ENCODE data around the gene CD300LF. TPM values are rescaled to one million over a fixed set of nuclear protein-coding genes. Genes with fewer than 3 reads are reported as not detected.

Gene CD300LF
- 25.3 TPM for total RNA-seq

DNA sequence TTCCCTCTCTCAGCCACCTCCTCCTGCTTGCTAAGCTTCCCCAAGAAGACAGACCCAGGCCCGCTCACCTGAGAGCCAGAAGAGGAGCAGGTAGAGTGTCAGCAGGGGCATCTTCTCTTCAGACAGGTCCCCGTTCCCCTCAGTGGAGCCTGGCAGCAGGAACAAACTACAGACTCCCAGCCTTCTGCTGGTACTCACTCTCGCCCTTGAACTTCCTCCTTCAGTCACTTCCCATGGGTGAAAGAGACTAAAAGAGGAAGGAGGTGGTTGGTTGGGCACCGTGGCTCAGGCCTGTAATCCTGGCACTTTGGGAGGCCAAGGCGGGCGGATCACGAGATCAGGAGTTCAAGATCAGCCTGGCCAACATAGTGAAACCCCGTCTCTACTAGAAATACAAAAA, at the start of gene CD300LF:
CD300LF (minus strand) TSS at position 168 of the 400 bp plus-strand sequence; CDS start at position 111, 57 bp downstream.
- peak in 2 of 3 donors; percentile 59 to 82 for DNase-seq (ENCODE audit: low read depth in 2 of 3, low spot score in 2 of 3)

DNA sequence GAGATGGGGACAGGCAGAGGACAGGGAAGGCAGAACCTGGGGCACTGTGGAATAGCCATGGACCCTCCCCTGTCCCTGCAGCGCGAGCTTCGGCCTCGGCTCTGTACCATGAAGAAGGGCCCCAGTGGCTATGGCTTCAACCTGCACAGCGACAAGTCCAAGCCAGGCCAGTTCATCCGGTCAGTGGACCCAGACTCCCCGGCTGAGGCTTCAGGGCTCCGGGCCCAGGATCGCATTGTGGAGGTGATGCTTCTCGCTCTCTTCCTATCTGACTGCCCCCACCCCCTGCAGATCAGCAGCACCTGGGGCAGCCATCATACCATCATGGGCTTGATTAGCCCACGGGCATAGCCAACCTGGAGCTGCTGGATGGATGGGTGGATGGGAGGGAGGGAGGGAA, 49.2 kb upstream of the CD300LF start:
- no peak for DNase-seq (ENCODE audit: low read depth in 2 of 3, low spot score in 2 of 3)

DNA sequence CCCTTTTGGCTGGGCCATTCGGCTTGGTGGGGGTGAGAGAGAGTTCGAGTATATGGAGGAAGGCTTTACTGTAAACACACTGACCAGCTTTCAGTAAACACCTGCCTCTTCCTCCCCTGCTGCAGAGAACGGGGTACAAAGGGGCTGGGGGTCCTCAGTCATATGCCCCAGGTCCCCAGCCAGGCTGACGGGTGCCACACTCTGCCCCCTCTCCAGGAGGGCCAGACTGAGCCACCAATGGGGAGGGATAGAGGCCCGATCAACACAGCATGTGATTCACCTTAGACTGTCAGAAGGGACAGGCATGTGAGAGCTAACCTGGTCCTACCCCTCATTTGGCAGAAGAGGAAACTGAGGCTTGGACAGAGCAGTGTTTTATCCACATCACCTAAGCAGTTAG, 48.7 kb upstream of the CD300LF start:
- DNase-seq (ENCODE audit: low read depth in 2 of 3, low spot score in 2 of 3), result no peak

DNA sequence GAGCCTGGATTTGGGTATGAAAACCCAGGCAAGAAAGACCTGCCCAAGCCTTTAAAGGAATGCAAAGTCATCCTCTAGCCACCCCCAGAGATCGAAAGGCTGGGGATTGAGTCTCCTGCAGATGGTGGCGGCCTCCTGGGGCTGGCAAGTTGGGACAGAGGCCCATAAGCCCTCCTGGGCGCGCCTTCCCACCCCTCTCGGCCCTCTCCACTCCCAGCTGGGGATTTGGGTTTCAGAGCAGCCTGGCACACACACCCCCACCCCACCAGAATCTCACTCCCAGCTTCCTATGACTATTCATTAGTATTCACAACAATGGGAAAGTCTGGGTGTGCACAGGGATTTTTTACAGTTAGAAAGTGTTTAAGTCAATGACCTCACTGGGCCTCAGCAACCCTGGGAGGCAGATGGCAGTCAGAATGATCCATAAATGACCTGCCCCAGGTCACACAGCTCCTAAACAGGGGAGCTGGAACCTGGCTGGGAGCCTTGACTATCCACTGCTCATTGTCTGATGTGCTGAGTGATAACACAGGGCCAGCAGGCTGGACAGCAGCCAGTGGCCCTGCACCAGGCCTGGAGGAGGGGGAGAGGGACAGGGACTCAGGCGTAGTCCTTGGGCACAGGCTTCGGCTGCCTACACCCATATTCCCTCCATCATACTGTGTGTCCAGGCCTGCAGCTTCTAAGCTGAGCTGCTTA, 47.8 kb upstream of the CD300LF start:
- no peak for DNase-seq (ENCODE audit: low read depth in 2 of 3, low spot score in 2 of 3)

DNA sequence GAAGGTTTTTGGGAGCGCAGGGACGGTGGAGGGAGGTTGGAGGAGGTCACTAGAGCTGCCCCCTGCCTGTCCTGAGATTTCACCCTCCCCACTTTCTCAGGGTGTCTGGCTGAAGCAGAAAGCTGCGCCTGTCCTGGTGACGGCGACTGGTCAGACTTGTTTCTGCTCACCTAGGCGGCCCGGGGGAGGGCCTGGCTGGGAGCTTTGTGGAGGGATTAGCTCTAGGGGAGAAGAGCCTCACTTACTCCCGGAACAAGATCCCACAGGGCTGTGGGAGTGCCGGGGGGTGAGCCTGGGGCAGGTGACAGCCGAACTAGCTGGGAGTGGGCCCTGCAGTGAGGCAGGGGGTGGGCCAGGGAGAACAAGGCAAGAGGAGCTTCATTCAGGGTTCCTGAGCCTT, 47.2 kb upstream of the CD300LF start:
- DNase-seq (ENCODE audit: low read depth in 2 of 3, low spot score in 2 of 3), result no peak

DNA sequence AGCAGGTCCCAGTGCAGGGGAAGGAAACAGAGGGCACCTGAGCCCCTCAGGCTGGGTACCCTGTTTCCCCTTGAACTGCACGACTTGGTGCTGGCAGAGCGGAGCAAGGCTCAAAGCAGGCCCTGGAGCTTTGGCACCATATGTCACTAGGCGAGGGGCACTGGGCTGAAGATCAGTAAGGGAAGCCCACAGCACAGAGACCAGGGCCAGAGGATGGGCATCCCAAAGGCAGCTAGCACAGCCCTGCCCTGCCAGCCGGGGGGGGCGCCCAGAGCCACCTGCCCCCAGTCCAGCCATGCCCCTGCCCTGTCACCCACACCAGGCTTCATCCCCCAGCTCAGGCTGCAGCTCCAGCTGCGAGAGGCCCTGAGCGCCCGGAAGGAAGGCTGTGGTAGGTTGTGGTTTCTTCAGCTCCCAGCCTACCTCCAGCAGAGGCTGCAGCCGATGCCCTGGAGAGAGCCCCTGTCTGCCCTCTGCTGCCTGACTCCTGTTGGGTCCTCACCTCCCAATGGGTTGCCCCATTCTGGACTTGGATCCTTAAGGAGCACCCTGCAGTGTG, 46.6 kb upstream of the CD300LF start:
- DNase-seq (ENCODE audit: low read depth in 2 of 3, low spot score in 2 of 3), result peak in 2 of 3 donors; percentile 86 to 92

DNA sequence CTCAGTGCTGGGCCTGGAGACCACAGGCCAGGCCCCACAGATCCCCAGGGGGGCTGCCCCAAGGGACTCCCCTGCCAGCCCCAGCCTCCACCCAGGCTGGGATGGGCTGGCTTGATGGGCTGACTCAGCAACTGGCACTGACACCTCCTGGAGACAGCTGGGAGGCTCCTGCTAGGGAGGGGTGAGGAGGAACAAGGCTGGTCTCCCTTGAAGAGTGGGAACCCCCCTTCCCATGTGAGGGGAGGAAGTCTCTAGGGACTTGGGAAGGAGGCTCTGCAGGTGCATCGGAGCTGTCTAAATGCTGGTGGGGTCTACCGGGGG, 46.1 kb upstream of the CD300LF start:
- DNase-seq (ENCODE audit: low read depth in 2 of 3, low spot score in 2 of 3), result peak in 2 of 3 donors; percentile 65 to 73

DNA sequence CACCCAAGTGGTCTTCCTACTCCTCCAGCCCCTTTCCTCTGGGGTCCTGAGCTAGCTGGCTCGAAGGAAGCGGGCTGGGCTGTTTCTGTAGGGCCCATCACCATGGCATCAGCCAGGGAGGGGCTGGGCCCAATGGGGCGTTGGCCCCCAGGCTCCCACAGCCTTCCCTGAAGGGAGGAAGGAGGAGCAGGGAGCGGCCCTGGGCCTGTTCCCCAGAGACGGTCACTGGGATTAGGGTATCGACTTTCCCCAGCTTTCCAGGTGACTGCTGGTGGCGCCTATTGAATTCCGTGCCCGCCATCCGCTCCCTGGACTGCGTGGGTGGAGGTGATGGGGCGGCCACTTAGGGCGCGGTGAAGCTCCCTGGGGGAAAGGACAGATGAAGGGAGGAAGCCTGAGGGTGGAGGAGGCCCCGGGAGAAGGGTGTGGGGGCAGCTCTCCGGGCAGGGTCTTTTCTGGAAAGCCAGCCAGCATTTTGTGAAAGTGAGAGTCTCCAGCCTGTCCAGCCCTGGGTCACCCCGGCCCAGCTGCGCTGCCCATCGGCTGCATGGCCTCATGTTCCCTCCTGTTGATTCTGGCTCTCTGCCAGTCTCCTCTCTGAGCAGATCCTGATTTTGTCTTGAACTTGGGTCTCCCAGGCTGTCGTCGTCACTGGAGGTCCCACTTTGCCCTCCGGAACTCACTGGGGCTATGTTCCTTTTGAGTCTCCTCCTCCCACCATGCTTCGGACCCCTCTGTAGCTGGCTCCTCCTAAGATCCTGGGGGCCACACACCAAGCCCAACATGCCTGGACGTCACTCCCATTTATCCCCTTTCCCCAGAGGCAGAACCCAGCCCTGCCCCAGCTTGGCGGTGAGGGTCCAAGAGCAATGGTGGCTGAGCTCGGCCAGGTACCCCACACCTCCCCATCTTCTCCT, 45.5 kb upstream of the CD300LF start:
- no peak for DNase-seq (ENCODE audit: low read depth in 2 of 3, low spot score in 2 of 3)

DNA sequence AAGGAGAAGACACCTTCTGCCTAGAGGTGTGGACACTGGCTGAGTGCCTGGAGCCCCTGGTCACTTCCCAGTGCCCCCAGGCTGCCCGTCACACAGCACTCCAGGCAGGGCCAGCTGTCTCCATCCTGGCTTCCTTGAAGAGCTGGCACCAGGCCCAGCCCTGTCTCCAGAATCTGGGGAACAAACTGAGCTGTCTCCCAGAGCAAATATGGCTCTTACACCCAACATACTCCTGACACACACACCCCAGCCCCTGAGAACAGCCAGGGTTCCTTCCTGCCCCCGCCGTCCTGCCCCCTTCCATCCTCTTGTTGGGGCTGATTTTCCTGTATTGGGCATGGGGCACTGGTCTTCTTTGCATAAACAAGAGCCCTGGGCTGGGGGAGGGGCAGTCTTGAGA, 44.8 kb upstream of the CD300LF start:
- no peak for DNase-seq (ENCODE audit: low read depth in 2 of 3, low spot score in 2 of 3)

DNA sequence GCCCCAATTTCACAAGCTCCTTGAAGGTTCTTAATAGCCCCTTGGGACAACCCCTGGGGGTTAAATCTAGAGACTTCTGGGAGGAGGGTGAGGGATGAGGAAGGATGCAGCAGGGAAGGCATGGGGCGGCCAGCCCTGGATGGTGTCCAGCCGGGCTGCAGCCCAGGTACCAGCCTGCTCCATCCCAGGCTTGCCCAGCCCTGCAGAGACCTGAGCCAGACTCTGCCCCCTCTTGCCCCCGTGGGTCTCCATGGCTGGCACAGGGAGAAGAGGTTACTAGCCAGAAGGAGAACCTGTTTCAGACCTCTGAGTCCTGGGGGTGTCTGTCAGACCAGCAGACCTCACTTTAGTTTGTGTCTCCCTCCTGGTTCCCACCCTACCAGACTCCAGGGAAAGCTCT, 44.2 kb upstream of the CD300LF start:
- no peak for DNase-seq (ENCODE audit: low read depth in 2 of 3, low spot score in 2 of 3)

DNA sequence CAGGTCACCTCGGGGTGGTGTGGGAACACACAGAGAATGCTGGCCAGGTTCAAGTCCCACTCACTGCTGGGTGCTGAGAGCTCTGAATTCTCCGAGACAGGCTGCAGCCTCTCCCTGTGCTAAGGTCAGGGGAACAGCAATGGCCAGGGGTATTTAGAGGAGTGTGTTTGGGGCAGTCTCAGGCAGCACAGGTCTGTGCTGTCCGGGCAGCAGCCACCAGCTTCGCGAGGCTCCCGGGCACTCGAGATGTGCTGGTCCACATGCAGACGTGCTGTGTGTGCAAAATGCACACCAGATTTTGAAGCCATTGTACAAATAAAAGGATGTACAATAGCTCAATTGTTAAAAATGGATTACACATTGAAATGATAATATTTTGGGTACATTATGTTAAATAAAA, 42.8 kb upstream of the CD300LF start:
- no peak for DNase-seq (ENCODE audit: low read depth in 2 of 3, low spot score in 2 of 3)

DNA sequence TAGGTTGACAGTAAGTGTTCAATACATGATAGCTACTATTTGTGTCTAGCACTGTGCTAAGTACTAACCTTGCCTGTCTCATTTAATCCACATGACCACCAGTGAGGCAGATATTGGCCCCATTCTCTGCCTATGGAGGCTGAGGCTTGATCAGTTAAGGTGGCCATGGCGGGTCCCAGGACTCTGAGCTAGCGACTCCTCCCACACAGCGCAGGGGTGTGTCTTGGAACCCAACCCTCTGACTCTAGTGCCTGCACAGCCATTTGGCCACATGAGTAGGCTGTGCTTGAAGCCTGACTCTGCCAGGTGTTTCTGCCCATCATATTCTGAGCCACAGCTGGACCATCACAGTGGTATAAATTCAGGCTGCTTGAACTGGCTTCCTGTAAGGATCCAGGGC, 42.1 kb upstream of the CD300LF start:
- no peak for DNase-seq (ENCODE audit: low read depth in 2 of 3, low spot score in 2 of 3)

DNA sequence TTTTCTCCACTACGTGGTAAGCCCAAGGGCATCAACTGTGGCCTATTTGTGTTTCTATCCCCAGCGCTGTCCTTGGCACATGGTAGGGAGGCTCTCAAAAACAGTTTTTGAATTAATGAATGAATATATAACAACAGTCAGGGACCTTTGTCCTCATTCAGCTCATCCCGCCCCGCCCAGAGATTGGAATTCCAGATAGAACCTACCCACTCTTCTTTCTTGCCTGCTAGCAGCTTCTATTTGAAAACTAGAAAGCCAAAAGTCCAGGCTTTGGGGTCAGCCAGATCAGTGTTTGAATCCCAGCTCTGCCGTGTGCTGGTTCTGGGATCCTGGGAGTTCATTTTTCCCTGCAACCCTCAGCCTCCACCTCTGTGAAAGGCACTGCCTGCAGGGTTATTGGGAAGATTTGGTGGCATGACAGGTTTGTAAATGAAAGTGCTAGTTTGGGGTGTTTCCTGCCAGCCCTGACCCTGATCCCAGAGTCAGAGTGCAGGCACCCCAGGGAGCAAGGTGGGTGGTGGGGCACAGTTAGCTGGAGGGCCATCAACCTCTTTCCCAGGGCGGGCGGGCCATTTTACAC, 40.2 kb upstream of the CD300LF start:
- no peak for DNase-seq (ENCODE audit: low read depth in 2 of 3, low spot score in 2 of 3)

DNA sequence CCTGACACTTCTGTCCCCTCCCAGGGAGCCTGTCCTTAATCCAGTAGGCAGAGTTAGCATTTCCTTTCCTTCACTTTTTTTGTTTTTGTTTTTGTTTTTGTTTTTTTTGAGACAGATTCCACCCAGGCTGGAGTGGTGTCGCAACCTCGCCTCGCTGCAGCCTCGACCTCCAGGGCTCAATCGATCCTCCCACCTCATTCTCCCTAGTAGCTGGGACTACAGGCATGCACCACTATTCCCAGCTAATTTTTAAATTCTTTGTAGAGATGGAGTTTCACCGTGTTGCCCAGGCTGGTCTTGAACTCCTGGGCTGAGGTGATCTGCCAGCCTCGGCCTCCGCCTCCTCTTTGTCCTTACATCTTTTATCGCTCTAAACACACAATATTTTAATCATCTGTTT, 39.7 kb upstream of the CD300LF start:
- DNase-seq (ENCODE audit: low read depth in 2 of 3, low spot score in 2 of 3), result no peak

DNA sequence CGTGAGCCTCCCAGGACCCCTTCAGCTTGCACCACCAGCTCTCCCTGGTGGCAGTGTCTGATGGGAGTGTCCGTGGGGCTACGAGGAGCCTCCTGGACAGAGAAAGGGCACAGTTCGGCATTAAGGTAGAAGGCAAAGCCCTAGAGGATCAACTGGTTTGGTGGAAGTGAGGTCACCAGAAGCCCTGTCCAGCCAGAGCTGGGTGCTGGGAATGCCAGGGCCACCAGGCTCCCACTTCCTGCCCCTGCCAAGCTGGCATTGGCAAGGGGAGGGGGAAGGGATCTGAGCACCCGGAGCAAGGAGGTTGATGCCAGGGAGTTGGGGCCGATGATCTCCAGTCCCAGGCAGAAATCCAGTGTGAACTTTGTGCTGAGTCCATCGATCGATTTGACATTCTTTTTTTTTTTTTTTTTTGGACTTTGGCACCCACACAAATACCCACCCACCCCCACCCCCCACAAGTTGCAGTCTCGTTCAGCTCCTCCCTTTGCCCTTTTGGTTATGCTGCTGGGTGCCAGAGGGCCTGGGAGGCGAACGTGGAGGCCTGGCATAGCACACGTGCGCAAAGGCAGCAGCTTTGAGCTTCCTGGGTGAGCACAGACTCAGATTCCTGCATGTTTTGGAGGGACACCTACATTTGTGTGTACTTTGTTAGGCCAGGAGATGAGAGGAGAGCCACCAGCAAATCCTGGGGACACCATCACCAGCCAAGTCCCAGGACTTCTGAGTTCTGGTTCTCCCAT, 37.8 kb upstream of the CD300LF start:
- no peak for DNase-seq (ENCODE audit: low read depth in 2 of 3, low spot score in 2 of 3)

DNA sequence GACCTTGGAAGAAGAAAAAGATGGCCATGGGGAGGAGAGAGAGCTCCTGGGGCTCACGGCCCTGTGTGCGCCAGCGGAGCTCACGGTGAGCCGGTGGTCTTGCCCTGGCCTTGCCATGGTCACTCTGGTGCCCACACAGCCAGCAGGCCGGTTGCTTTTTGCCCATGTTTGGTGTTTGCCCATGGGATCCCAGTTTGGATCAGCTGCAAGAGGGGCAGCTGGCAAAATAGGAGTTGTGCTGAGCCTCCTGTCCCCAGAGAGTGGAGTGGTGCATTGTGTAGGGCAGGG, 37.3 kb upstream of the CD300LF start:
- DNase-seq (ENCODE audit: low read depth in 2 of 3, low spot score in 2 of 3), result no peak

DNA sequence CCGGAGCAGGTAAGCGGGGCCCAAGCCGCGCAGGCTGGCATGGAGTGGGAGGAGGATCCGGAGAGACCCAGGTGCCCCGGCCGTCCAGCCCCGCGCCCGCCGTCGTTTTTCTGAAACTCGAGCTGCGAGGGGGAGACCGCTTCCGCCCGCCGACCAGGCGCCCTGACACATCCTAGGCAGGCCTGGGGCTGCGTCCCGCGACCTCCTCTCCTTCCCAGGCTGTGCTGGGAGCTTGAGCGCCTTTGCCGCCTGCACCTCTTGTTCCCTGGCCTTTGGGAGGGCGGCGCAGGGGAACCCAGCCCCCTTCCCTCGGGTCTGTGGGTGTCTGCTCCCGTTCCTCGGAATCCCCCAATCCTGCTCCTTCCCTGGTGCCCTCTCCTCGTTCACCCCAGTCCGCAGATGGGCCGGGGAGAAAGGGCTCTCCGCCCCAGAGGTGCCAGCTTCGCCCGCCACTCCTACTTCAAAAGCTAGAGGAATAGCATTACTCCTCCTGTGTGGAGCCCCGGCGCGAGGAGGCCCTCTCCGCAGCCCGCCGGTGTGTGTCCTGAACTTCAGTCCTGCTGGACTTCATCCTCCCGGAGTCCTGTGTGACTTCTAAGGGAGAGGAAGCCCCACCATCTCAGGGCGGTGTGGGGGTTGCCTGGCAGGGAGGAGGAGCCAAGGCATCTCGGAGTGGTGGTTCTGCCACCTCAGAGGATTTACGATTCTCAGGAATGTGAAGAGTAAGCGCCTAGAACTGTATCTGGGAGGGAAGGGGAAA, 36.7 kb upstream of the CD300LF start:
- no peak for DNase-seq (ENCODE audit: low read depth in 2 of 3, low spot score in 2 of 3)

DNA sequence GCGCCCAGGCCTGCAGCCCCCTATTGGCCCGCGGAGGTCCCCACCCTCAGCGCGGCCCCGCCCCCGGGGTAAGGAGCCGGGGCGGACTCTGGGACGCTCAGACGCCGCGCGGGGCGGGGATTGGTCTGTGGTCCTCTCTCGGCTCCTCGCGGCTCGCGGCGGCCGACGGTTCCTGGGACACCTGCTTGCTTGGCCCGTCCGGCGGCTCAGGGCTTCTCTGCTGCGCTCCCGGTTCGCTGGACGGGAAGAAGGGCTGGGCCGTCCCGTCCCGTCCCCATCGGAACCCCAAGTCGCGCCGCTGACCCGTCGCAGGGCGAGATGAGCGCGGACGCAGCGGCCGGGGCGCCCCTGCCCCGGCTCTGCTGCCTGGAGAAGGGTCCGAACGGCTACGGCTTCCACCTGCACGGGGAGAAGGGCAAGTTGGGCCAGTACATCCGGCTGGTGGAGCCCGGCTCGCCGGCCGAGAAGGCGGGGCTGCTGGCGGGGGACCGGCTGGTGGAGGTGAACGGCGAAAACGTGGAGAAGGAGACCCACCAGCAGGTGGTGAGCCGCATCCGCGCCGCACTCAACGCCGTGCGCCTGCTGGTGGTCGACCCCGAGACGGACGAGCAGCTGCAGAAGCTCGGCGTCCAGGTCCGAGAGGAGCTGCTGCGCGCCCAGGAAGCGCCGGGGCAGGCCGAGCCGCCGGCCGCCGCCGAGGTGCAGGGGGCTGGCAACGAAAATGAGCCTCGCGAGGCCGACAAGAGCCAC, 36.0 kb upstream of the CD300LF start, which contains the start of gene NHERF1:
NHERF1 (plus strand) TSS at position 100 of the 750 bp plus-strand sequence; CDS start at position 319, 219 bp downstream.
- DNase-seq (ENCODE audit: low read depth in 2 of 3, low spot score in 2 of 3), result peak; percentile 79 to 96 (median 92)

DNA sequence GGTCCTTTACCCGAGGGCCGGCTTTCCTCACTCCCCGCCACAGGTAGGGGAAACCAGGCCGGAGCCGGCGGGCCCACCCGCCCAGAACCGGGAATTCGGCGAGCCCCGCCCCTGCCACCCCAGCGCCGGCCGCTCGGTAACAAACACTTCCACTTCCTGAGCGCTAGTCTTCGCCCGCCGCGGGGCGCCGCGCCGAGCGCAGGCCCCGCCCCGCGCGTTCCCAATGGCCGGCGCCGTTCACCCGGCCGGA, 35.5 kb upstream of the CD300LF start:
- no peak for DNase-seq (ENCODE audit: low read depth in 2 of 3, low spot score in 2 of 3)

DNA sequence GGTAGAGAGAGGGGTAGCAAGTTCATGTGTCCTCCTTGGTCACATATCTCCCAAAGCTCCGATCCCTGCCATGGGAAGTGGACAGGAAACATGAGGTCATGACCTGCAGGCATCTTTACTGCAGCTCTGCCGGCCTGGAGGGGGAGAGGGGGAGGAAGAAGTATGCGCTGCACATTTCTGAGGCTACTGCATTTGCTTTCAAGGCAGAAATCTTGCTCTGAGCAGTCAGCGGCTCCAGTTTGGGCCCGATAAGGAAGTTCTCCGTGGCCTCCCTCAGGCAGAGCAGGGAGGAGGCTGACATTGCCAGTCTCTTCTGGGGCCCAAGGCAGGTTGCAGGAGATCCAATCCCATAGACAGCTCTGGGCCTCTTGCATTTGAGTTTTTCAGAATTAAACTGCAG, 34.2 kb upstream of the CD300LF start:
- peak in 1 of 3 donors; percentile 44 for DNase-seq (ENCODE audit: low read depth in 2 of 3, low spot score in 2 of 3)
